ENCODE results near the gene TRUB1. TPM values are rescaled to one million over a fixed set of nuclear protein-coding genes. Genes with fewer than 3 reads are reported as not detected.

Gene TRUB1
- total and polyA plus RNA-seq, 2 of the 4 experiments (the other 2 are of a cell fraction), result 9.1 to 17.9 TPM

DNA sequence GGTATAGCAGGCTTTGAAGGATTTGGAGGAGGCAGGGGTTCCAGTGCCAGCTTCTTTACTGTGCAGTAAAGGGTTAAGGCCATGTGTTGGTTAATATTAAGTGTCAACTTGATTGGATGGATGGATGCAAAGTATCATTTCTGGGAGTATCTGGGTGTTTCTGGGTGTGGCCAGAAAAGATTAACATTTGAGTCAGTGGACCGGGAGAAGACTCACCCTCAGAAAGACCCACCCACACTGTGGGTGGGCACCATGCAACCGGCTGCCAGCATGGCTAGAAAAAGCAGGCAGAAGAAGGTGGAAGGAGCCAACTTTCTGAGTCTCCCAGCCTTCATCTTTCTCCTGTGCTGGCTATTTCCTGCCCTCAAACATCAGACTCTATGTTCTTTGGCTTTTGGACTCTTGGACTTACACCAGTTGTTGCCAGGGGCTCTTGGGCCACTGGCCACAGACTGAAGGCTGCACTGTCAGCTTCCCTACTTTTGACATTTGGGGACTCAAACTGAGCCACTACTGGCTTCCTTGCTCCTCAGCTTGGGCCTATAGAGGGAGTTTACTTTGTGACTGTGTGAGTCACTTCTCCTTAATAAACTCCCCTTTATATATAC lies 6.8 kb upstream of the TRUB1 start:
- Histone ChIP-seq H4K8ac (ENCODE audit: low read depth in 2 of 2, low read length in 2 of 2) (no peak overlapping the region), H3K56ac (ENCODE audit: extremely low read depth, insufficient read depth, low read length) (no peak overlapping the region), H3K79me1 (ENCODE audit: low read depth in 1 of 2, low read length in 2 of 2) (no peaks in the 10 kb centered on the region), H3K4me2 (ENCODE audit: low read depth, low read length) (no peak overlapping the region), H3K4me3 (ENCODE audit: insufficient read depth, low read depth, low read length) (no peak overlapping the region), H3K18ac (ENCODE audit: low read depth, low read length) (no peak overlapping the region), H2AFZ (replicated peaks; ENCODE audit: low read length, poor library complexity) (peak overlapping the region; percentile 40), H2BK20ac (ENCODE audit: low read depth, low read length) (no peak overlapping the region), H3K27ac (ENCODE audit: insufficient read depth, low read length) (no peak overlapping the region), H3K9ac (ENCODE audit: low read depth, low read length) (no peak overlapping the region), H2BK15ac (ENCODE audit: low read depth, low read length) (no peak overlapping the region), H2AK5ac (ENCODE audit: low read depth, low read length) (no peak overlapping the region), H3K4ac (ENCODE audit: low read depth, low read length) (no peak overlapping the region), H4K20me1 (ENCODE audit: insufficient read depth, low read length) (no peaks in the 10 kb centered on the region), H3K36me3 (ENCODE audit: control insufficient read depth, insufficient read depth, low read length) (no peaks in the 10 kb centered on the region), H3K14ac (replicated peaks; ENCODE audit: low read depth, low read length) (no peak overlapping the region), H4K5ac (ENCODE audit: low read depth, low read length) (no peak overlapping the region), H3K4me1 (ENCODE audit: control insufficient read depth, insufficient read depth, low read length) (no peaks in the 10 kb centered on the region; the same call in 1 of the 2 replicates), H4K91ac (ENCODE audit: insufficient read depth, low read depth, low read length) (no peak overlapping the region), H2BK5ac (ENCODE audit: low read depth, low read length, poor library complexity, severe bottlenecking) (no peak overlapping the region), H2BK120ac (ENCODE audit: low read depth, low read length) (no peak overlapping the region), H3K23ac (ENCODE audit: low read depth, low read length) (no peak overlapping the region), H3K9me1 (ENCODE audit: insufficient read depth, low read length) (peaks cover 3% of the 10 kb centered on the region; the same call in 1 of the 2 replicates), H2AK9ac (replicated peaks; ENCODE audit: low read depth, low read length, poor library complexity) (no peak overlapping the region), H3K27me3 (ENCODE audit: control insufficient read depth, insufficient read depth, low read length) (no peaks in the 10 kb centered on the region), H3K9me3 (ENCODE audit: control insufficient read depth, insufficient read depth, low read length) (no peaks in the 10 kb centered on the region)
- peak; percentile 78 for ATAC-seq (ENCODE audit: low read depth)
- POLR2A ChIA-PET (ENCODE audit: unreplicated experiment), result no interaction called here
- DNase-seq, result no peak
- in situ Hi-C loops (cut with MboI; ENCODE audit: low sequenced_read_pairs), result no loop called here
- no peak for TF ChIP-seq CEBPB (IDR thresholded peaks at IDR 0.05; ENCODE audit: low read depth, low read length)
- TF ChIP-seq FOS (IDR thresholded peaks at IDR 0.05; ENCODE audit: low read depth, low read length), result no peak
- no peak for TF ChIP-seq MAZ (IDR thresholded peaks at IDR 0.05; ENCODE audit: borderline replicate concordance, low read depth, low read length)
- no peak for TF ChIP-seq NFE2L2 (IDR thresholded peaks at IDR 0.05; ENCODE audit: low read depth, low read length)
- TF ChIP-seq USF2 (IDR thresholded peaks at IDR 0.05; ENCODE audit: low read depth, low read length), result no peak
- TF ChIP-seq MXI1 (IDR thresholded peaks at IDR 0.05; ENCODE audit: borderline replicate concordance, low read depth, low read length), result no peak
- no peak for TF ChIP-seq RAD21 (IDR thresholded peaks at IDR 0.05; ENCODE audit: low read length)
- no peak for TF ChIP-seq ELK1 (IDR thresholded peaks at IDR 0.05; ENCODE audit: borderline replicate concordance, low read depth, low read length)
- dilution Hi-C loops (cut with HindIII; ENCODE audit: low sequenced_read_pairs, unreplicated experiment), result no loop called here
- WGBS, 2 experiments (ENCODE audit: extremely low coverage in 2 of 2, insufficient read length in 1 of 2), result no CpG with 5 or more reads among the region's 2 CpGs
- CTCF ChIA-PET, result interaction anchor here (0.7 kb wide), 1 partner anchor 65 kb away, joined by 4 read pairs; no protein-coding TSS in a partner anchor
- BruUV-seq (replicated peaks), result no TSS peak
- intact Hi-C loops (cut with micrococcal nuclease), result no loop called here
